Kidney capillary endothelial cell (primary cell): ENCODE data around the gene HOXC13.

ENCODE experiments used
- DNase-seq: peaks from one replicate; pipeline ENCODE4 v3.0.0-alpha.2; 2018; ENCODE audit warnings: low spot score

HOXC13 gene, protein sequence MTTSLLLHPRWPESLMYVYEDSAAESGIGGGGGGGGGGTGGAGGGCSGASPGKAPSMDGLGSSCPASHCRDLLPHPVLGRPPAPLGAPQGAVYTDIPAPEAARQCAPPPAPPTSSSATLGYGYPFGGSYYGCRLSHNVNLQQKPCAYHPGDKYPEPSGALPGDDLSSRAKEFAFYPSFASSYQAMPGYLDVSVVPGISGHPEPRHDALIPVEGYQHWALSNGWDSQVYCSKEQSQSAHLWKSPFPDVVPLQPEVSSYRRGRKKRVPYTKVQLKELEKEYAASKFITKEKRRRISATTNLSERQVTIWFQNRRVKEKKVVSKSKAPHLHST

DNA sequence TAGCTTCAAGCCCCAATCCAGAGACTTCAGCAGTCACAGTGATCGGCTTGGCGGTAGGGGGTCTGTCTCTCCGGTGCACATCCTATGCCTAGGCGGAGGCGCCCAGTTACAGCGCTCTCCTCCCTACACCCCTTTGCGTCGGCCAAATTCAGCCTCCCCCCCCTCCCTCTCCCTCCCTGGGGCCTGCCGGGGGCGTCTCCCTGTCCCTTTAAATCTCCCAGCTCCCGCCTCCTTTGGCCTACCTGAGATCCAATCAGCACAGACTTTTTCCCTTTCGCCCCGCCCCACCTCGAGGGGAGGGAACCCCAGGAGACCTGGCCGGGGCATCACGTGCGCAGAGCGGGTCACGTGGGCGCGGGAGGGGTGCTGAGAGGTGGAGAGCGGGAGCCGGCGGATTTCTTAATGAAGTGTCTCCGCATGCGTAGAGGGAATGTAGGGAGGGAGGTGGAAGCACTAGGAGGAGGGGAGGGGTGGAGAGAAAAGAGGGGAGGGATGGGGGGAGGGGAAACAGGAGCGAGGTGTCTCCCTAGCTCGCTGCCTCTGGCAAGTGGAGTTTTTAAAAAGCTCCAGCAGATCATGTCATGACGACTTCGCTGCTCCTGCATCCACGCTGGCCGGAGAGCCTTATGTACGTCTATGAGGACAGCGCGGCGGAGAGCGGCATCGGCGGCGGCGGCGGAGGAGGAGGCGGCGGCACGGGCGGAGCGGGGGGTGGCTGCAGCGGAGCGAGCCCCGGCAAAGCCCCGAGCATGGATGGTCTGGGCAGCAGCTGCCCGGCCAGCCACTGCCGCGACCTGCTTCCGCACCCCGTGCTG, at the start of gene HOXC13:
Gene HOXC13, plus strand, starts transcription at position 506 of the 815 bp plus-strand sequence. Its CDS starts 76 bp downstream, at position 582.
- DNase-seq = no peak

- no peak for DNase-seq
These were observed 48.5 kb upstream of the HOXC13 start for GRCh38 chr12:53890081-53890480.

GRCh38 chr12:53892762-53893395, 45.8 kb upstream of the HOXC13 start:
- DNase-seq = no peak

DNA sequence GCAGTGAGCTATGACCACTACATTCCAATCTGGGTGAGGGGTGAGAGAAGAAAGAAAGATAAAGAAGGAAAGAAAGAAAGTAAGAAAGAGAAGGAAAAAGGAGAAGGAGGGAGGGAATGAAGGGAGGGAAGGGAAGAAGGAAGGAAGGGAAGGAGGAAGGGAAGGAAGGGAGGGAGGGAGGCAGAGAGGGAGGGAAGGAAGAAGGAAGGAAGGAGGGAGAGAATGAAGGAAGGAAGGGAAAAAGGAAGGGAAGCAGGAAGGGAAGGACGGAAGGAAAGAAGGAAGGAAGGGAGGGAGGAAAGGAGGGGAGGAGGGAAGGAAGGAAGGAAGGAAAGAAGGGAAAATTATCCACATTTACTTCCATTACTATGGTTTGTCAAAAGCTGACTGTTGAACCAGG, 39.4 kb upstream of the HOXC13 start:
- DNase-seq = no peak

- no peak for DNase-seq
These were observed 31.5 kb upstream of the HOXC13 start for GRCh38 chr12:53907103-53907502.

- DNase-seq = no peak
These were observed 21.6 kb upstream of the HOXC13 start for GRCh38 chr12:53916788-53917655.

DNA sequence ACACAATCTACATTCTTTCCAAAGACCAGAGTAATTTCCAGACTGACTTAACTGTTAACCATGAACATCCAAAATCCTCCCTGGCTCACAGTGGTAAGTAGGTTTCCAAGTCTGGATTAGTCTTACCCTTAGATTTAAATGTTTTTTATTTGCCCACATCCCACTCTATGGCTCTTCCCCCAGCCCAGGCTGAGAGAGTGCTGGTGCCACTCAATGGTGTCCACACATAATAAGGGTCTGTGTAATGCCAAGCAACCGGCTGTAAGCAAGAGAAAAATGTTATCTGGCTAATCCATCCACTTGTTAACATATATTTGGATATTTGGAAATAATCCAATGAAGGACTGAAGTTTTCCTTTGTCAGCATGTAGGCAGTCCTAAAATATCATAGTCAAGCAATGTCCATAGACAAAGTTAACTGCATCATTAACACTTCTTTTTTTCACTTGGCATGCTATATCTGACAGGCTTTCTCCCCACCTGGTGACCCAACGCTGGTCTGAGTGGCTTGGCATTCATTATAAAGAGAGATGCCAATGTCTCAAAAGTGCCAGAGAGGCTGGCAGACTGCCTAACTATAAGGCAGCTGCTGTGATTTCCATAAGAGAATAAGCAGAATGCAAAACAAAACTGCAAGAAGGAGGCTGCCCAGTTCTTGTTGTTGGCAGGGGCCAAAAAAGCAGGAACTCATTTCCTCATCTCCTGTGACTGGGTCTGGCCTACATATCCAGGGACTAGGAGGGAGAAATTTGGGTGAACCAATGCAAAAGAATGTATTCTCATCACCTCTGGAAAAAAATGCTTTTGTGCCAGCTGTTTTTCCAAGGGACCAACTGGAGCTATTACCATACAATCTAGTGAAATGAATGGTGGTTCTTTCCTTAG, 13.9 kb upstream of the HOXC13 start:
- no peak for DNase-seq

DNA sequence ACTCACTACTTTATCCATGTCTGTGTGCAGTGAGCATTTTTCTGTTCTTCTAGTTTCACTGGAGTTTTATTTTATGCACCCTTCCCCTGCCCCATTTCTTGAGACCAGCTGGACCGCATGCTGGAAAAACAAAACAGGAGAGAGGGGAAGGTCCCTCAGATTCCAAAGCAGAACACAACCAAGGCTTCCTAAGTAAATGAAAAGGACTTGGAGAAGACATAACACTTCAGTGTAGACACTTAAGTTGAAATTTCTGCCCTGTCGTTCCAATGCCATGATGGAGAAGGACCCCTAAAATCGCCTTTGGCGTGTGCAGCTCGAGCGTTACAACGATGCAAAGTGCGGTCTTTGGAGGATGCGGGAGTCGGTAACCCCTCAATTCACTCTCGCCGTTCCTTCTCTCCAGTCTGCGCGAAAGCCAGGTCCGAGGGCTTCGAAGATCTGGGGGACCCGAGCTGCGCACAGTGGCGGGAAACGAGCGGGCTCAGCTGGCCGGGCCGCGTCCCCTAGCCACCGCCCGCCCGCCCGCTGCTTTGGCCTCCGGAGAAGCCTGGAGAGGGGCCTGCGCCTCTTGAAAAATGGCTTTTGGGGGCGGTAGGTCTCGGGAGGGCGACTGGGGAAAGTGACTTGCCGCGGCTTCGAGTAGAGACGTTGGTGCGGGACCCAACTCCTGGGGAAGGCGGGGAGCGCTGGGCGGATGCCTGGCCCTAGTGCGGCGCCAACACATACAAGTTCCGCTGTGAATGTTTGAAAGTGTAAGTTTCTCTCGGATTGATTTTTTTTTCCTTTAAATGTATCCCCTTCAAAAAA, 11.2 kb upstream of the HOXC13 start:
- no peak for DNase-seq

DNA sequence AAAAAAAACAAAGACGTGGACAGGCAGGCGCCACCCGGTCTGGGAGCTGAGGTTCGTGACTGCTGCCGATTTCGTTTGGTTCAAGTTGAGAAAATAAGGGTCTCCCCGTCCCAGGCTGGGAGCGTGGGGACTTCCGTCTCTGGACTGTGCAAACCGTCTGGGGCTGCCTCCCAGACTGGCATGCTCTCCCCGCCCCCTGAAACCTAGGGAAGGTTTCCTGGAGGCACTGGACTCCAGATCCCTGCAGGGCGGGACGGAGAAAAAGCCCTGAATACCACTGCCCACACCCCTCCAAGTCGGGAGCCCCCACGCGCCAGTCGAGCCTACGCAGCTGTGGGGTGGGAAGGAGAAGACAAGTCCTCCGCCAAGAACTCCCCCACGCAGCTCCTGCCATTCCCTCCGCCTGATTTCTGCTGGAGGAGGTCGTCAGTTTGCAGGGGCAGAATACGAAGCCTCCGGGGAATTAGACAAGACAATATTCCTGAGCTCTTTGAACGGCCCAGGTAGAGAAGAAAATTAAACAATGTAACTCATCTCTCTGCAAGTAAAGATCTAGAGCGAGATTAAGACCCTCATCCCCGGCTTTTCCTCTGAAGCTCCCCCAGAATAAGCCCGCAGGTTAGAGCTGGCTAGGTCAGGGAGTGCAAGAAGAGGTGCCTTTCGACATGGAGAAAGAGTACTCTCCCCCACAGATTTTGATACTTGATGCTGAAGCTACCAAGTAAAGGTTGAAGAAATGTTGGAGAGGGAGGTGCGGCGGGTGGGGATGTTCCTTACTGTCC, 10.4 kb upstream of the HOXC13 start:
- no peak for DNase-seq

GRCh38 chr12:53929527-53929926, 9.1 kb upstream of the HOXC13 start:
- DNase-seq = no peak

DNA sequence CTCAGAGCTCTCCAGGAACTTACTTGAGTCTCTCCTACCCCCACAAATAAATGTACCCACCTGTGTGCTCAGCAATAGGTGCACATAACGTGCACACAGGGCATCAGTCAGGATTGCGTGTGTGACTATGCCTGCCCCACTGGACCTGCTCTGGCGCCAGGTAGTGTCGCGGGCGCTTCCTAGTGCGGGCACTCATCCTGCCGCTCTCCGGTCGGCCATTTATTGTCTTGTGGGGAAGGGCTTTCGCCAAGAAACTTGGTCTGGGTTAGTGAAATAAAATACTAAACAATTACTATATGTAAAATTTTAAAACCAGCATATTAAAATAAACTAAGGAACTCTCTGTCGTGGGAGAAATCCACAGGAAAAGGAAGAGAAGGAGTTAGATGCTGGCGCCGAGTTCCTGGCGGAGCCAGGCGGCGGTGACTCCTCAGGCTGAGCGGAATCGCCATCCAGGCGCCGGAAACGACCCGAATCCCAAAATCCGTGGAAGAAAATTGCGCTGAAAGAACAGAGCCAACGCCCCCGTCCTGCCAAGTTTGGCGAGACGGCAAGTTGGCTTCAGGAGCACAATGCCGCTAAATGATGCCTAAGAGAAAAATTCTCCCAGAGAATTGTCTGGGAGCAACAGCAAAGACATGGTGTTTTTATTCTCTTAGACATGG, 7.9 kb upstream of the HOXC13 start:
- DNase-seq = no peak

- DNase-seq = no peak
These were observed 6.6 kb upstream of the HOXC13 start for GRCh38 chr12:53931844-53932581.

DNA sequence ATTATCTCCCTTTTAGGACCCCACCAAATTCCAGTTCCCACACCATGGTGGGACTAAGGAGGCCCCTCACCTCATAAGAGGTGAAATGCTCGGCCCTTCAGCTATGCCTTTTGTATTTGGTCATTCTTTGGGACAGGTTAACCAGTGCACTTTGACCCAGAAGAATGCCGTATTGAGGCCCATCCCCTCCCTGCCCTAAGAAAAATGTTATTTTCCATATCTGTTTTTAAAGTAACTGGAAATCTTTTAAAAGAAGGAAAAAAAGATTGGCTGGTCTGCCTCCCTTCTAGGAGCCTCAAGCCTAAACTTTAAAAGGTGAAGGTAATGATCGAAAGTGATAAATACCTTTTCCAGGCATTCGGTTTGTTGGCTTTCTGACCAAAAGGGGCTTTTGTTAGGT, 5.7 kb upstream of the HOXC13 start:
- DNase-seq = no peak

DNA sequence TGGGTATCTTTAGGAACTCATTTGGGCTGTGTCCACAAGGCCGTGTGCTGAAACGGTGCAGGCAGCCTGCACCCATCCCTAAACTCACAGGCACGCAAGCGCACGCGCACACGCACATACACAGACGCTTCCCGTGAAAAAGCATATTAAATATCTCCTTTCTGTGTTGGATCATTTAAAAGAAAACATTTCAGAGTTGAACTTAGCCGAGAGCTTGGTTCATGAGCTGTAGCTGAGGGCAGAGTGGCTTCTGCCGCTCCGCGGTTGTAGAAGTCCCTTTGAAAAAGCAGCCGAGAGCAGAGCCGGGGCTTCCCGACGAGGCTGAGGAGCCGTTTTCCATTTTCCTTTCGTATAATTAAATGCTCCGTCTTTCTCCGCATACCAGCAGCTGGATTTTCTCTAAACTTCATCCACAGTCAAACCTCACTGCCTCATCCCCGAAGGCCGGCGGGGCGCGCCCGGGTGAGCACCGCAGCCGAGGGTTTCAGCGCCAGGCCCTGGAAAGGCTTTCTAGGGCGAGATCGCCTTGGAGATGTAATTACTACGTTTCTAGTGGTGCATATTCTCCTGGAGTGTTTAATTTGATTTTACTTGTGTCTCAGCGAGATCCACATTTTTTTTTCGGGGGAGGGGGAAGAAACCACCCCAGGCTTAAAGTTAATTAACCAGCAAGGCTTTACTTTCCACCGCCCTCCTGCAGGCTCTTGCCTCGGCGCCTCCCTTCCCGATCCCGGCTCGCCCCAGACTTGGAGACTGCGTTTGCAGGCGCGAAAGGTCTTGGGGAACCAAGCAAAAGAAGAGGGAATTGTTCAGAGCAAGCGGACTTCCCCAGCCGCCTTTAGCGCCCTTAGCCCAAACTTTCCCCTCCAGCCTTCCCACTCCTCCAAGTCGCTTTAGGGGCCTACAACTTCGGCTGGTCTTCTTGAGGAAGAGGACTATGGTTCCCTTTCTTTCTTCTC, 3.0 kb upstream of the HOXC13 start:
- no peak for DNase-seq

- DNase-seq = no peak
These were observed 1.5 kb upstream of the HOXC13 start for GRCh38 chr12:53937099-53937498.

- no peak for DNase-seq
These were observed 870 bp upstream of the HOXC13 start for GRCh38 chr12:53937596-53938325.
